Heart left ventricle (tissue), 13 donors: ENCODE measurements around the gene LRRTM1.

Experiments used
- CTCF ChIP-seq, 12 donors: fragments of 200-600 bp; sonication (generic) in 4 of 12; IDR thresholded peaks; one replicate each; pipeline versions ENCODE4 v1.5.0 to v1.8.0; 2018 to 2022; ENCODE audit warnings: antibody characterized with exemption in 12 of 12, mild to moderate bottlenecking in 5 of 12
- POLR2A ChIP-seq, 2 donors: fragments of 450-650 bp; IDR thresholded peaks; one replicate each; pipeline ENCODE4 v1.6.1; 2017; ENCODE audit warnings: antibody characterized with exemption in 2 of 2, mild to moderate bottlenecking in 2 of 2, moderate library complexity in 2 of 2
- donor health status: ischemic (EF 13 %, LVEDD 7.1; RV severe dilation, severe dysfunction).
- donor health status: DM: no; HTN: yes; CAD: no.
- donor health status: DM: no; HTN: no; CAD: no.
- donor health status: ischemic (EF 25% LVEDD 6.9; RV normal size, moderate dysfunction).
- donor health status: ischemic (EF 25% LVEDD 5.7; RV mildly dilated, moderate dysfunction).
- donor health status: ischemic (EF 35%, LVEDD 5.7; RV mildly dilated, moderate dysfunction).
- donor health status: nonischemic (EF 11% LVEDD 7.7; RV severe dilation, severe dysfunction).
- donor health status: DM: yes; HTN: yes; CAD: no.
- donor health status: PGD.
- donor health status: ischemic (EF 29% LVEDD 5.4; RV normal size, mild dysfunction).
- donor health status: nonischemic (EF 23%, LVEDD 6.1; RV moderate dilation, normal function).

GRCh38 chr2:80335411-80335810, 30.9 kb upstream of the LRRTM1 start:
- no peak for TF ChIP-seq CTCF (IDR thresholded peaks at IDR 0.05)
- no peak for TF ChIP-seq POLR2A (IDR thresholded peaks at IDR 0.05)
